GM19351 (cell line): ENCODE results near the gene ERMP1.
"Not testable (repeated sequence)": the region's sequence is repeated elsewhere in the genome, so short reads cannot be mapped to it uniquely, and the experiment has no call there.

Experiments
- ATAC-seq: cut with Tn5 transposase; IDR thresholded peaks from one replicate; pipeline ENCODE4 v1.9.1; 2021; ENCODE audit warnings: mild to moderate bottlenecking, moderate library complexity; ENCODE audit not compliant: unreplicated experiment

ERMP1 gene

GRCh38 chr9:5820425-5820824 is 12.5 kb downstream of the ERMP1 start:
- no peak for ATAC-seq

GRCh38 chr9:5819174-5819573 is 13.7 kb downstream of the ERMP1 start:
- no peak for ATAC-seq

- no peak for ATAC-seq
Measured at GRCh38 chr9:5818424-5819142, 14.3 kb downstream of the ERMP1 start.

- no peak for ATAC-seq
Measured at GRCh38 chr9:5817862-5818261, 15.1 kb downstream of the ERMP1 start.

GRCh38 chr9:5815461-5815860 is 17.5 kb downstream of the ERMP1 start:
- no peak for ATAC-seq

GRCh38 chr9:5813824-5814223 is 19.1 kb downstream of the ERMP1 start:
- no peak for ATAC-seq

GRCh38 chr9:5811751-5812150 is 21.2 kb downstream of the ERMP1 start:
- no peak for ATAC-seq

GRCh38 chr9:5805478-5805877 is 27.4 kb downstream of the ERMP1 start:
- ATAC-seq = no peak

GRCh38 chr9:5801739-5802113 is 31.2 kb downstream of the ERMP1 start:
- no peak for ATAC-seq

GRCh38 chr9:5800969-5801738 is 31.8 kb downstream of the ERMP1 start:
- ATAC-seq = no peak

GRCh38 chr9:5800378-5800777 is 32.5 kb downstream of the ERMP1 start:
- not testable (repeated sequence) for ATAC-seq

- ATAC-seq = no peak
Measured at GRCh38 chr9:5799314-5799713, 33.6 kb downstream of the ERMP1 start.

GRCh38 chr9:5798581-5798980 is 34.3 kb downstream of the ERMP1 start:
- no peak for ATAC-seq

- ATAC-seq = no peak
Measured at GRCh38 chr9:5796298-5796697, 36.6 kb downstream of the ERMP1 start.

- no peak for ATAC-seq
Measured at GRCh38 chr9:5793812-5794211, 39.1 kb downstream of the ERMP1 start.

GRCh38 chr9:5791870-5792269 is 41.0 kb downstream of the ERMP1 start:
- no peak for ATAC-seq

- no peak for ATAC-seq
Measured at GRCh38 chr9:5790923-5791322, 42.0 kb downstream of the ERMP1 start.

GRCh38 chr9:5789489-5789888 is 43.4 kb downstream of the ERMP1 start:
- no peak for ATAC-seq

GRCh38 chr9:5787759-5788302 is 45.1 kb downstream of the ERMP1 start:
- ATAC-seq = no peak

- no peak for ATAC-seq
Measured at GRCh38 chr9:5787220-5787619, 45.7 kb downstream of the ERMP1 start.

- ATAC-seq = no peak
Measured at GRCh38 chr9:5786370-5787127, 46.4 kb downstream of the ERMP1 start.
